KG1 (cell line): ENCODE results near the gene RNF187.

Experiments
- DNase-seq: peaks from one replicate; lab custom pipeline; 2025; lab: John Stamatoyannopoulos, UW

The RNF187 gene

DNA sequence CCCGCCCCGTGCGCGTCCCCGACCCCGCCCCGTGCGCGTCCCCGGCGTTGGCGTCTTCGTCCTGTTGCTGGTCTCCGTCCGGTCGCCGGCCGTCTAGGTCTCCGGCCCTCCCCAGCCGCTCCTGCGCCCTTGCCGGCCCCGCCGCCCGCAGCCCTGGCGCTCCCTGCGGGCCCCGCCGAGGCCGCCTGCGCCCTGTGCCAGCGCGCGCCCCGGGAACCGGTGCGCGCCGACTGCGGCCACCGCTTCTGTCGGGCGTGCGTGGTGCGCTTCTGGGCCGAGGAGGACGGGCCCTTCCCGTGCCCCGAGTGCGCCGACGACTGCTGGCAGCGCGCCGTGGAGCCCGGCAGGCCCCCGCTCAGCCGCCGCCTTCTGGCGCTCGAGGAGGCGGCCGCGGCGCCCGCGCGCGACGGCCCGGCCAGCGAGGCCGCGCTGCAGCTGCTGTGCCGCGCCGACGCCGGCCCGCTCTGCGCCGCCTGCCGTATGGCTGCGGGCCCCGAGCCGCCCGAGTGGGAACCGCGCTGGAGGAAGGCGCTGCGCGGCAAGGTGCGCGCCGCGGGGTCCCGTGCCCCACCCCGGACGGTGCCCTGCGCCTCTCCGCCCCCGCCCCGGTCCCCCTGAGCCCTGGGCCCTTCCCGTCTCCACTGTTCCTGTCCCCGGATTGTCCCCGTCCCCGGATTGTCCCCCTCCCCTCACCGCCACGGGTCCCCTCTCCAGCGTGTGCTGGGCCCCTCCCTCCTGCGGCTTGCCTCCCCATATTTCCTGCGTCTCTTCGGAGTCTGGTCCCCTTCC, at the start of gene RNF187:
TSS of gene RNF187 (plus strand) at position 47 of the 789 bp plus-strand sequence.
- no peak for DNase-seq

DNA sequence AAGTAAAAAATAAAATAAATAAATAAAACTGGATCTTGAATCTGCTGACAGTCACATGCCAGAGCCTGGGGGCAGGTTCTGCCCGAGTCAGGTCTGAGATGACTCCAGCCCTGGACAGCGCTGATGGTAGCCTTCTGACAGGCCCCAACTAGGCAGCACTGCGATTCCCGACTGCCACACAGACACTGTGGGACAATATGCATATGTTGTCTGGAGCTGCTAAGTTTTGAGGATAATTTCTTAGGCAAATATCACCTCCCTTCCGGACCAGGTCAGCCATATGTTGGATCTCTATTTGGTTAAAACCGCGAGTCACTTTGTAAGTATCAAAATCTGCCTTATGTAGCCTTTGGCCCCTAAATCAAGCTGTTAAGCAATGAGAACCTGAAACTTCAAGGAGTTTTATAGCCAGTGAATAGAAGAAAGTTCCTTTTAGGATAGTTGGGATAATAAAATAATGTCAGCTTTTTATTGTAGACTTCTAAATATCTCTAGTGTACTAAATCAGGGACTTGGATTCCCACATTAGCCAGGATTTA, 49.7 kb upstream of the RNF187 start:
- DNase-seq: no peak

DNA sequence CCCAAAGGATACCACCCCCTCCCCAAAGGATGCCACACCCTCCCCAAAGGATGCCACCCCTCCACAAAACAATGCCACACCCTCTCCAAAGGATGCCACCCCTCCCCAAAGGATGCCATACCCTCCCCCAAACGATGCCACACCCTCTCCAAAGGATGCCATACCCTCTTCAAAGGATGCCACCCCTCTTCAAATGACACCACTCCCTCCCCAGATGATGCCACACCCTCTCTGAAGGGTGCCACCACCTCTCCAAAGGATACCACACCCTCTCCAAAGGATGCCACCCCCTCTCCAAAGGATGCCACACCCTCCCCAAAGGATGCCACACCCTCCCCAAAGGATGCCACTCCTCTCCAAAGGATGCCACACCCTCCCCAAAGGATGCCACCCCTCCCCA, 48.9 kb upstream of the RNF187 start:
- DNase-seq: no peak

DNA sequence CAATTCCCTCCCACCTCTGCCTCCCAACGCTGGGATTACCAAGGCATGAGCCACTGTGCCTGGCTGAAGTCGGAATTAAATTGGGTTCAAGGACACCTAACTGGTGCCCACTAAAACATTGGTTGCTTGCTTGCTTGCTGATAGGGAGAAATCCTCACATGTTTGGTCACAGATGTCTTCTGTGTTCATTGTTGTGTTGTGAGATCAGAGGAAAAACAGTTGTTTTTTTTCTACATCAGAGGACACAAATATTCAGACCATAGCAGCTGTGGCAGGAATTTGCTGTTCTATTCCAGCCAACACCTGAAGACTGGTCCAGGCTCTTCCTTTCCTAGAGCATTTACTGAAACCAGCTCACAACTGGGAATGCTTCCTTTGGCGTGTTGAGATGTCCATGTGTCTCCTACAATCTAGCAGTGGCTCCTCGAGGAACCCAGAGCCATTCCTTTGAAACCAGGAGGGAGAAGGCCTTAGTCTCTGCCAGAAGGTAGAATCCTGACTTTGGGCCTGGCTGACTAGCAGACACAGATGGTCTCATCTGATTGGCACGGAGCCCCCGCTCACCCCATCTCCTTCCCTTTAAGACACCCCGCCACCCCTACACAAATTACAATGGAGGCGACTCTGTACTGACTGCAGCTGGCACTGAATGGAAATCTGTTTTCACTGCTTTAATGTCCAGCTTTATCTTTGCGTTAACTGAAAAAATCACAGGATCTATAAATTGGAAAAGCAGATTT, 46.3 kb upstream of the RNF187 start:
- no peak for DNase-seq

DNA sequence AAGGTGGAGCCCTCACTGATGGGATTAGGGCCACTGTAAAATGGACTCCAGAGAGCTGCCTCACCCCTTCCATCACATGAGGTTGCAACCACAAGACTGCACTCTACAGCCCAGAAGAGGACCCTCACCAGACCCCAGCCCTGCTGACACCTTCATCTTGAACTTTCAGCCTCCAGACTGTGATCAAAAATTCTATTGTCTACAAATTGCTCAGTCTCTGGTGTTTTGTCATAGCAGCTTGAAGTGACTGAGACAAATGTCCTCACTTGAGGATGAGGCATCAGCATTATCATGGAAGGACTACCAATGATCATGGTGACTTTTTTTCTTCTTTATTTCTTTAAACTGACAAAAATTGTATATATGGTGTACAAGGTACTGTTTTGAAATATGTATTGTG, 43.8 kb upstream of the RNF187 start:
- no peak for DNase-seq

DNA sequence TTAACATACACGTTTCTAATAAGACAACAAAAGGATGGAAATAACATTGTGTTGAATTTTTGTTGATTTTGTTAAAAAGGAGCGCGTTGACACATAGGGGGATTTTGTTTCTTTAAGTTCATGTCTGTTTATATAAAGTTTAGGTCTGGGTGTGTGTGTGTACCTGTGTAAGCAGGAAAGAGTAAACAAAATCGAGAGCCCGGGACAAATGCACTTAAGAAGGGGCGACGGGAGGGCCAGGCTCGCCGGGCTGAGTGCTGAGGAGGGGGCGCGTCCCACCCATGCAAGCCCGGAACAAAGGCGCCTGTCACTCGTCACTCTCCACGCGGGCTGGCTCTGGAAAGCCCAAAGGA, 41.7 kb upstream of the RNF187 start:
- DNase-seq: no peak

DNA sequence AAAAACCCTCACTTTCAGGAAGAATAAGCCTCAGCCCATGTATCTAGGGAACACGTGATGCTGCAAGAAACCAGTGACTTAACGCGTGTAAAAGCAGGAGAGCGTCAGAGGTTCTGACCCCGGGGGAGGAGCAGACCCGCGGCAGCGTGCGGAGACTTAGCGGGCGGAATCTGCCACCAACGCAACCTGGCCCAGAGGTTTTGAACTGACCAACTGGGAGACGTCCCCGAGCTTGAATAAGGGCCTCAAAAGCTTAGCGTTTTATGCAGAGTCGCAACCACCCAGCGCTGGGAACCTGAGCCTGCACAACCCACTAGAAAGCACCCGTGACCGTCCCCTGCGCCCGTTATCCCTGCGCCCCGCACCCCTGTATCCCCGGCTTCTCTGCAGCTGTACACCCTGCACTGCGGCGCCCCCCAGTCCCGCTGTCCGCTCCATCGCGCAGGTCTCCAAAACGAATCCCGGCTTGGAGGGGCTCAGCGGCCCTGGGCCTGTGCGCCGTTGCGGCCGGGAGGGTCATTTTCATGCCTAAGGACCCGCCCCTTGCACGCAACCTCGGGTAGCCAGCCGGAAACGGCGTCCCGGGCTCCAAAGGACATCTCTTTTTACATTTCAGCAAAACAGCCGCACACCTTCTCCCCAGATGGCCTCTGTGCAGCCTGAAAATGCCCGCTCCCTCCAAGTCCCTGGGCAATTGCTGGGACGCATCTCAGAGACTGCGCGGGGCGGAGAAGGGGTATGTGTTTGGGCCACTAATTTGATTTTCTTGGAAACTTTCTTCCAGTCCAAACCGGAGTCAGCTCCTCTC, 41.1 kb upstream of the RNF187 start:
- no peak for DNase-seq

DNA sequence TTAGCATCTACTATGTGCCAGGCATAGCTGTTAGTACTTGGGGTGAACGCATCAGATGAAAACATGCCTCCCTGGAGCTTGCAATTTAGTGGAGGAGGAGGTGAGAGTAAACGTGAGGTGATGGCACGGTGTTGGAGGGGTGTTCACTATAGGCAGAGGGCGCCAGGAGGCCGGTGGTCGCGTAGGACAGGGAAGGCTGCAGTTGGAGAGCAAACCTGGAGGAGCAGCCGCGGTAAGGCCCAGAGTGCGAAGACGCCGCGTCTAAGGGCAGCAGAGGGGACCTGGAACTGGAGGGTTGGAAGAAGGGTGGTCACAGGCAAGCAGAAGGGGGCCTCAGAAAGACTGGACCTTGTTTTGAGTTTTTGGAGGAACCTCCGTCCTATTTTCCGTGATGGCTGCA, 40.3 kb upstream of the RNF187 start:
- no peak for DNase-seq

DNA sequence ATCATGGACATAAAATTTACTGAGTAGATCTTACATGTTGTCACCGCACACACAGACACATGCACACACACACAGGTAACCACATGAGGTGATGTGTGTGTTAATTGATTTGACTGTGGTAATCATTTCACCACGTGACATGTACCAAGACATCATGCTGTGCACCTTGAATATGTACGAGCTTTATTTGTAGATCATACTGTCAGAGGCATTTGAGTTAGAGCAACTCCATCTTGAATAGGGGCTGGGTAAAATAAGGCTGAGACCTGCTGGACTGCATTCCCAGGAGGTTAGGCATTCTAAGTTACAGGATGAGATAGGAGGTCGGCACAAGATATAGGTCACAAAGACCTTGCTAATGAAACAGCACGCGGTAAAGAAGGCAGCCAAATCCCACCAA, 38.8 kb upstream of the RNF187 start:
- DNase-seq: no peak

DNA sequence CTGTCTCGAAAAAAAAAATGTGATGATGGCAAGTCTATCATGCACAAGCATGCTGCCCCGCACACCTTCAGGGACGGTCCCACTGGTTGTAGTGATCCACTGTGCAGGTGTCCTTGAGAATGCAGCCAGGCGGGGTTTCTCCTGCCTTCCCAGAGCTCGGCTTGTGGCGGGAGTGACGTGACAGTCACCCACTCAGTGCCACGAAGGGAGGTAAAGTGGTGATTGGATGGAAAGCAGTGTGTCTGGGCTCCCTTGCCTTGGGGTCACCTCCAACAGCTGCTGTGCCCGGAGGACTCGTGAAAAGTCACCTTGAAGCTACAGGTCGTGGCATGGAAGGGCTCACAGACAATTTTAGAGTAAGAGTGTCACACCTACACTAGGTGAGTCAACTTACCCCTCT, 37.0 kb upstream of the RNF187 start:
- no peak for DNase-seq

DNA sequence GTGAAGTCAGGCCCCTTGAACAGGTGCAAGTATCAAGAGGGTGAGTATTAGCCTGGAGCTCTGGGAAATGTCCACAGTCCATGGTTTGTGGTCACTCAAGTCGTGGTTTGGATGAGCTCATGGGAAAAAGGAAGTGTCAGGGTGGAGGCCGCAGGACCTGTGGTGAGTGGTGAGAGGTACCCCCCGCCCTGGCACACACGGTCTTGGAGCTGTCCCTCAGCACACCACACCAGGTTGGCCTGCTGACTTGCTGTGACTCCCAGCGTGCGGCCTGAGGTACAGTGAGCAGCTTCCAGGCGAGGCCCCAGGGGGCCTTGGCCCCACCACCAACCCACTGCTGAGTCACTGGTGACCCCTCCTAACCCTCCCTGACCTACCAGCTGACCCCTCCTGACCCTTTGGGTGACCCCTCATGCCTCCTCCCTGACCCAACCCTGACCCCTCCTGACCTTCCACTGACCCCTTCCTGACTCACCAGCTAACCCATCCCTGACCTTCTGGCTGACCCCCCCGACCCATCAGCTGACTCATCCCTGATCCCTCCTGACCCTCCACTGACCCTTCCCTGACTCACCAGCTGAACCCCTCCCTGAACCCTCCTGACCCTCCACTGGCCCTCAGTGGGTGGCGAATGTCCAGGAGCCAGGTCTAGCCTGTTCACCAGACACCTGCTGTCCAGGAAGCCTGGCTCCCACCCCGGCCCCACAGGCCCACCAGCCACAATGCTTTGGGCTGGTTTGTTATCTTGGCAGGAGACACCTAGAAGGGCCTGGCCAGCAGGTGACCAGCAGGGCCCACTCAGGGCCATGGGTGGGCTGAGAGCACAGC, 34.8 kb upstream of the RNF187 start:
- no peak for DNase-seq

DNA sequence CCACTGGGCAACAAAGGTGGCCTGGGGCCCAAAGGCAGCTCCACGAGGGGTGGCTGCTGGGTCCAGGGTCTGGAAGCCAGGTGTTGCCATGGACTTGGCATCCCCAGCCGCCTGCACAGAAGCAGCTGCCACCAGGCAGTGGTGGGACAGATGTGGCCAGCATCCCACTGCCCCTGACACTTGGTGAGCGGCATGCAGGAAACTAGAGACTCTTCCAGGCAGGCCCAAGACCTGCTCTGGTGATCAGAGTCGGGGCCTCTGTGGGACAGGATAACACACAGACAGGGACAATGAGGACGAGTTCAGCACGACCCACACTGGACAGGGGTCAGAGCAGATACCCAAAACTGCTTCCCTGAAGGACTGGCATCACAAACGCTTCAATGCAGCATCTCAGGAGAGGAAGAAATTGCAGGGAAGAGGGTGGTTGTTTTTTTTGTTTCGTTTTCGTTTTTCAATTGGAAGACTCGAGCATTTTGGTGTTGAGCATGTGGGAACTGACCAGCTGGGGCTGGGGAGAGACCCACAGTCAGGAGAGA, 34.1 kb upstream of the RNF187 start:
- no peak for DNase-seq

DNA sequence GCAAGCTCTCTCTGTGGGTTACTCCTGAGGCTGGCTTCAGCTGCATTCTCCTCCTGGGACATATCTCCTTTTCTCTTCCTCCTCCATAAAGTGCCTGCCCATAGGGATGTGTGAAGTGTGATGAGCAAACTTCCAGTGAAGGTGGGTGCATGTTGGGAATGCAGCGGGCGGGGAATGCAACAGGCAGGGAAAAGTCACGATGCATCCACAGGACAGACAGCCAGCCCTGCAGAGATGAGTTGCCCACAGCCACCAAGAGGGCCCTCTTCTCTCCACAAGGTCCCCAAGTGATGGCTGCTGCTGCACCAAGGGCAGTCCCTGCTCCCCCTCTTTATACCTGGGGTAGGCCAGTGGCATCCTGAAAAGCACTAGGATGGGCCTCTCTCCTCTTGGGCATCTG, 33.6 kb upstream of the RNF187 start:
- DNase-seq: no peak

DNA sequence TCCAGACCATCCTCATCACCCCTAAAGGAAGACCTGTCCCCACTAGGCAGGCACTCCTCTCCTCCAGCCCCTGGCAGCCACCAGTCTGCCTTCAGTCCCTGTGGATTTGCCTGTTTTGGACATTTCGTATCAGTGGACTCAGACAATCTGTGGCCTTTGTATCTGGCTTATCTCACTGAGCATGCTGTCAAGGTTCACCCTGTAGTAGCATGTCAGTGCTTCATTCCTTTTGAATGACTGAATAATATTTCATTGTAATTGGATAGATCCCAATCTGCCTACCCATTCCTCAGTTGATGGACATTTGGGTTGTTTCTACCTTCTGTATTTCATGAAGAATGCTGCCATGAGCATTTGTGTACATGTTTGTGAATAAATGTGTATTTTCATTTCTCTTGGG, 32.9 kb upstream of the RNF187 start:
- DNase-seq: no peak

DNA sequence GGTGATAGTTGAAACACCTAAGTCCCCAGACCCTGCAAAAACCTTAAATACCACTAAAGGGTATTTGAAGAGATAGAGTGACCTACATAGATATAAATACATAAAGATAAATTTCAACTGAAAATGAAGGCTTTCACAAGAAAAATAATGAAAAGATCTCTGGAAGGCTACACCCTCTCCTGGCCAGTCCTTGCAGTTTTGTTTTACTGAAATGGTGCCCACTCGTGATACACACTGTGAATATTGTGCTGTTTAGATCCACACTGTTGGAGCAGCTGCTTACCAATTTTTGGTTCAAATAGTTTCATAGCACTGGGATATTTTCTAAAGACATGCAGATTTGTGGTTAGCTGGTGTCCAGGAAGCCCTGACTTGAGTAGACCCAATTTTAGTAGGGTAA, 31.5 kb upstream of the RNF187 start:
- no peak for DNase-seq

DNA sequence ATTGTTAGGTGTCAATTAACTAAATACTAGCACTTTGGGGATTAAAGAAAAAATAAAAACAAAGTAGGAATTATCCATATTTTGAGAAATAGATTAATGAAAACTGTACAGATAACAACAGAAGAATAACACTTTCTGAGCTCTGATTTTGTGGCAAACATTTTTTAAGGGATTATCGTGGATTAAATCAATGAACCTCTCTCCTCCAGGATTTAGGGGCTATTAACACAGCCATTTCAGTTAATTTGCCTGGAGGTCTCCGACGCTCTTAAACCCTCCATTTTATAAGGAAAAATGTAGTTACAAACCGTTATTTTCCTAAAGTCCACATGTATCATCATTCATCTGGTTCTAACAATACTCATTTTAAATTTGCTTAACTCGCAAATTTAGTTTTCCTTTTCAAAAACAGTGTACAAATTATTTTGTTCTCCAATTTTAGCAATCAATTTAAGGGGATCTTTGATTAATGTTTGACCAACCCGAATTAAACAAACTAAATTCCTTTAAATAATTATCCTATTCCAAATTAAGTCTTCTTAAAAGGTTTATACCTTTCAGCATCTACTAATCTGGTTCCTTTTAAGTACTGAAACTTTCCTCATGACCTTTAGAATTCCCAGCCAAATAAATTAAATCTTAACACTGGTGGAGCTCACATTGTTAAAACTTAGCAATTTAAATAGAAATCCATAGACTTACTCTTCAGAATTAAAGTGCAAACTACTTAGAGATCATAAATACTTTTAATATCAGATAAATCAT, 30.7 kb upstream of the RNF187 start:
- no peak for DNase-seq

DNA sequence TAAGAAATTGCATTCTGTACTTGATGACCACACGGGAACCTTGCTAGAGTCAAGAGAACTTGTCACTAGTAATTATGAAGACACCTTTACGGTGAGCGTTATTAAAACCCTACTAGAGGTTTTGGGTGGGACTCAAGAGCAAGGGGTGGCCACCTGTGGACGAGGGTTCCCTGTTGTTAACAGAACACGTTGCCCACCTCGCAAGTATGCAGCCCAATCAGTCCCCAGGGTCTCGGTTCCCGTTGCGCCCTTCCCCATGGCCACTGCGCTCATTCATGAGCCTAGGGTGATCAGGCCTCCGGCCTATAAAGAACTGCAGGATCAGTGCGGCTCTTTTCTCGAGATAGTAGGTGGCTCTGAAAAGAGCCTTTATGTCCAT, 30.2 kb upstream of the RNF187 start:
- DNase-seq: no peak

DNA sequence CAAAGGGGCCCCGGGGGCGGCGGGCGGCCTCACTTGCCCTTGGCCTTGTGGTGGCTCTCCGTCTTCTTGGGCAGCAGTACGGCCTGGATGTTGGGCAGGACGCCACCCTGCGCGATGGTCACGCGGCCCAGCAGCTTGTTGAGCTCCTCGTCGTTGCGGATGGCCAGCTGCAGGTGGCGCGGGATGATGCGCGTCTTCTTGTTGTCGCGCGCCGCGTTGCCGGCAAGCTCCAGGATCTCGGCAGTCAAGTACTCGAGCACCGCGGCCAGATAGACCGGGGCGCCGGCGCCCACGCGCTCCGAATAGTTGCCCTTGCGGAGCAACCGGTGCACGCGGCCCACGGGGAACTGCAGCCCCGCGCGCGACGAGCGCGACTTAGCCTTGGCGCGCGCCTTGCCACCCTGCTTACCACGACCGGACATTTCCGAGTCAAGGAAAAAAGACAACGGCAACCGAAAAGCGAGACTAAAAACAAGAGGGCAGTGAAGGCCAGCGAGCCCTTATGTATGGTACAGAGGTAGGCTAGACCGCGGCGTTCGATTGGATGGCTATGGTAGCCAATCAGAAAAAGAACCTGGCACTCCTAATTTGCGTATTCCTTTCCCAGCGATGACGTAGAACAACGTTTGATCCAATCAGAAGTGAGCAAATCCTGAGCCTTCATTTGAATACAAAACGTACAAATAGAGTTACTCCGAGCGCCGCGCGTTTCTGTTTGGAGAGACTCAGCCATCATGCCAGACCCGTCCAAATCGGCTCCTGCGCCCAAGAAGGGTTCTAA, 29.6 kb upstream of the RNF187 start:
- DNase-seq: no peak

DNA sequence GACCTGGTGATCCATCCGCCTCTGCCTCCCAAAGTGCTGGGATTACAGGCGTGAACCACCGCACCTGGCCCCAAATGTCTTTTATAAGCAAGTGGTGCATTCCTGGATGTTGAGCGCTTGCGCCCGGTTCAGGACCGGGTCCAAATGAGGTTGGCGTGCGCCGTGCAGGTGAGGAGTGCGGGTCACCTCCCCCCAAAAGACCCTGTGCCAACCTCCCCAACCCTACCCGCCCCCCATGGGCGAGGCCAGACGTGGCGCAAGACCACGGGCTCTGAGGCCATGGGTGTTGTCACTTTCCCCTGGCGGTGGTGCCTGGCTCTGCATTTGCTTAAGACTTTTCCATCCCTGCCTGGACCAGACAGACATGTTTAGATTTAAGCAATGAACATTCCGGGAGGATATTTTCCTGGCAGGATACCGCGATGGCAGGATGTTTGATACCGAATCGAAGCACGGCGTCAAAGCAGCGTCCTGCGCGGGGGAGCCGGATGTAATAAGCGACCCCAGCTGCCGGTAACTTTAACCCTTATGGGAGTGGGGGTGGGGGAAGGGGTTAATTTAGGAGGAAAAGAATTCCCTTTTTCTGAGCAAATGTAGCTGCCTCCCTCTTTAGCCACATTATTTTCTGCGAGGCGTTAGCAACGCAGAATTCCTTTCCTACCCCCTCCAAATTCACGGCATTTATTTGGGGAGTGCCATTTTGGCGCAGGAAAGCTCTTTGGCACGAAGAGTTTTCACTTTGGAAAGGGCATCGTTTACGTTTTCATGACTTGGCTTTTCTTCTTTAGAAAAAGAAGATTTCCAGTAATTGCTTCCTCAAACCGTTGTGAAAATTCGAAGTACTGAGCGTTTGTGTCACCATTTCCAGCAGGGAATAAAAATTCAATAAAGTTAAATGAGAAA, 27.8 kb upstream of the RNF187 start:
- DNase-seq: no peak
